Epithelial cell of esophagus (primary cell): ENCODE data around the gene LRRFIP2.

Experiments used
- DNase-seq: peaks from one replicate; pipeline ENCODE4 v3.0.0; 2010; ENCODE audit warnings: low read depth
- H3K4me3 ChIP-seq: 2 replicates; pipeline ENCODE4 v1.5.1; 2011; ENCODE audit warnings: mild to moderate bottlenecking, low read length, control low read depth
- TF ChIP-seq, protein P1 (sequence below): IDR thresholded peaks from 2 replicates; pipeline ENCODE4 v1.5.1; 2011; ENCODE audit warnings: low read depth, mild to moderate bottlenecking, low read length, control low read depth, inconsistent platforms; ENCODE audit not compliant: insufficient read depth; ENCODE audit errors: missing control alignments

The LRRFIP2 gene

DNA sequence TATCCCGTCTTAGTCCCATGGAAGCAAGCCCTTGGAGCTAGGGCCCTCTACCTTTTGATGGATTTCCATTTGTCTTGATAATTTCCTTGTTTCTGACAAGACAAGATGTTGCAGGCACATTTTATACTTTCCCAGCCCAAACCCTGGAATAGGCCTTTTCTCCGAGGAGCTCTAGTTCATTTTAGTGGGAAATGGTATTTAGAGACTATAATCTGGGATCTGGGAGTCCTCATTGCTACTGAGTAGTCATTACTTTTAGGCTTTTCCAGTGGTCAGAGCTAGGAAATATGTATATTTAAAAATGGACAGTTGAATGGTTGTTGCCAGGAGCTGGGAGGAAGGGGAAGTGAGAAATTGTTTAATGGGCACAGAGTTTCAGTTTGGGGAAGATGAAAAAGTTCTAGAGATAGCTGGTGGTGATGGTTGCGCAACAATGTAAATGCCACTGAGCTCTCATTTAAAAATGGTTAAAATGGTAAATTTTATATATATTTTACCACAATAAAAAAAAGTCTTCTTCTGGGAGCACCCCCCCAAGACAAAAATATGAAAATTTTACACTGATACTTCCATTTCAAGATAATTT is 149.5 kb downstream of the LRRFIP2 start:
- H3K4me3 ChIP-seq, result no peak overlapping the region
- DNase-seq, result no peak
- TF ChIP-seq, protein P1, sequence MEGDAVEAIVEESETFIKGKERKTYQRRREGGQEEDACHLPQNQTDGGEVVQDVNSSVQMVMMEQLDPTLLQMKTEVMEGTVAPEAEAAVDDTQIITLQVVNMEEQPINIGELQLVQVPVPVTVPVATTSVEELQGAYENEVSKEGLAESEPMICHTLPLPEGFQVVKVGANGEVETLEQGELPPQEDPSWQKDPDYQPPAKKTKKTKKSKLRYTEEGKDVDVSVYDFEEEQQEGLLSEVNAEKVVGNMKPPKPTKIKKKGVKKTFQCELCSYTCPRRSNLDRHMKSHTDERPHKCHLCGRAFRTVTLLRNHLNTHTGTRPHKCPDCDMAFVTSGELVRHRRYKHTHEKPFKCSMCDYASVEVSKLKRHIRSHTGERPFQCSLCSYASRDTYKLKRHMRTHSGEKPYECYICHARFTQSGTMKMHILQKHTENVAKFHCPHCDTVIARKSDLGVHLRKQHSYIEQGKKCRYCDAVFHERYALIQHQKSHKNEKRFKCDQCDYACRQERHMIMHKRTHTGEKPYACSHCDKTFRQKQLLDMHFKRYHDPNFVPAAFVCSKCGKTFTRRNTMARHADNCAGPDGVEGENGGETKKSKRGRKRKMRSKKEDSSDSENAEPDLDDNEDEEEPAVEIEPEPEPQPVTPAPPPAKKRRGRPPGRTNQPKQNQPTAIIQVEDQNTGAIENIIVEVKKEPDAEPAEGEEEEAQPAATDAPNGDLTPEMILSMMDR, result no peak

DNA sequence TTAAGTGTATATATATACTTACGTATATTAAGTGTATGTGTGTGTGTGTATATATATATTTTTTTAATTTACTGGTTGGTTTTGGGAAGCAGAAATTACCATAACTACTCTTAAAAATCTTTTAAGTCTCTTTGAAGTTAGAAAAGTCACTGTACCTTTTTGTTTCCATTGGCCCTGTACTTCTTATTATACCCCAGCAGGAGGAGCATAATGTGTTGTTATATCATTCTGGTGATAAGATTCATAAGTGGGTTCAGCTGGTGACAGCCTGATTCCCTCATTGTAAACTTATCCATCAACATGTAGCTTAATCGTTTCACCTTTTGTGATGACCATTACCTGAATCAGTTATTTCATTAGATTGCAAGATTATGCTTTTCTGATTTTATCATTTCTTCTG is 150.3 kb downstream of the LRRFIP2 start:
- DNase-seq, result no peak
- H3K4me3 ChIP-seq, result no peak overlapping the region
- TF ChIP-seq, protein P1, result no peak

DNA sequence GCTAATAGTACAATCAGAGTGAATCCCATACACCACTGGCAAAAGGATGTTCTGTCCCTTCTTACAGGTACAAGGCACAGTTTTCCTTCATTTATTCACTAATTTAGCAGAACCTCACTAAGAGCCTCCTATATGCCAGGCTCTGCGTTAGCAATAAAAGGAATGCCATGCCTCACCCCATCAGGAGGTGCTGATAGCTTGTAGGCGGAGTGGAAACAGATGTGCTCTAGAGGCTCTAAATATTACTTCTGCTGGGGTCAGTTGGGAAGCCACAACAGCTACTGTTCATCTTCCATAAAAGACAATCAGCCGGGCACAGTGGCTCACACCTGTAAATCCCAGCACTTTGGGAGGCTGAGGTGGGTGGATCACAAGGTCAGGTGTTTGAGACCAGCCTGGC is 156.7 kb downstream of the LRRFIP2 start:
- TF ChIP-seq, protein P1, result no peak
- no peak for DNase-seq
- no peak overlapping the region for H3K4me3 ChIP-seq

DNA sequence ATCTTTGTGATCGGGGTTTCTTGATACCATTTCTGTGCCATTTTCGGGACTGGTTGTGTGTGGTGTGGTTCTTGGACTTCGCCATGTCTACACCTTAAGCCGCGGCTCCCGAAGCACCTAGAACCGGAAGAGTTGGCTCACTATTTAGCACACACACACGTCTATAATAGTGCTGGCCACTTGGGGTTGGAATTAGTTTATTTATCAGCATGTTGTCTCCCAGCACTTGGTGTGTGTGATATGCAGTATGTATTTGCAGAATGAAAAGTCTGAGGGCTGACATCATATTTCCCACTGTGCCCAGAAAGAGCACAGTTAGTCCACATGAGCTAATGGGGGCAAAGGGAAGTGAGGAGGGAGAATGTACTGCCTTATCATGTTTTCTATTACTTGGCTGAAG is 157.5 kb downstream of the LRRFIP2 start:
- no peak overlapping the region for H3K4me3 ChIP-seq
- DNase-seq, result no peak
- TF ChIP-seq, protein P1, result no peak

DNA sequence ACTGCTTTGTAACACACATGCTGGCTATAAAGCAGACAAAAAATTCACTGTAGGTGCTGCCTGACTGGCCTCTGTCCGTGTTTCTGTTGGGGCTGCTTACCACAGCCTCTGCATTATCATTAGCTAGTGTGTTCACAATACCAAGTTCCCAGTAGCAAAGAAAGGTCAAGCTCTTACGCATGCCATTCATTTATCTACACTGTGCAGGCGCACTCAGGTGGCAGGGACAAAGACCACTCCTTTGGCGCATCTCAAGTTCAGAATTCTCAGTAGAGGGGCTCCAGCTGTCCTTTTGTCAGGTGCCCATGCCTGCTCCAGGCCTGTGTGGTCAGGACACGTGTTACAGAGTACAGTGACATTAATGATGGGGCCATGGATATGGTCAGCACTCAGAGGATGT is 158.7 kb downstream of the LRRFIP2 start:
- DNase-seq, result no peak
- no peak overlapping the region for H3K4me3 ChIP-seq
- TF ChIP-seq, protein P1, result no peak

DNA sequence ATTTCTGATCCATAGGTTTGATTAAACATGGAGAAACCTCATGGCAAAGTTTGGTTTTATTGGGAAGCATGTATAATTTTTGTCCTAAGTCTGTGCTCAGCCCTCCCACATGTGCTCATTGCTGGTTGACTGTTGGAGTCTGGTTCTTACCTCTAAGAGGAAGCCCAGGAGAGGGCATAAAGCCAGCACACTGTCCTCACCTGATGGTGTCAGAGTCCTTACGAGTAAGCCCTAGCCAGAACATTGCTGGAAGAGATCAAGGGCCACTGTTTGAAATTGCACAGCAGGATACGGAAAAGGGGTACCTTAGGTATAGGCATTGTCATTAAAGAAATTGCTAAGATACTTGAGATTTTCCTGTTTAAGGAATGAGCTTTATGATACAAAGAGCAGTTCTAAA is 159.8 kb downstream of the LRRFIP2 start:
- DNase-seq, result no peak
- TF ChIP-seq, protein P1, result no peak
- no peak overlapping the region for H3K4me3 ChIP-seq
